ENCODE results near the gene FSTL3. TPM values are rescaled to one million over a fixed set of nuclear protein-coding genes. Genes with fewer than 3 reads are reported as not detected.

The FSTL3 gene
- total and polyA plus RNA-seq, 12 donors, result 87.4 to 464 (median 176) TPM

- intact Hi-C loops (cut with DNase I), result no loop called here
- Histone ChIP-seq H3K27me3 (no peaks in the 10 kb centered on the region), H3K36me3 (replicated peaks in 1 of 2) (peaks cover 0 to 46% of the 10 kb centered on the region in 2 donors), H3K9me3 (replicated peaks in 1 of 3) (no peaks in the 10 kb centered on the region), H3K4me3 (no peak overlapping the region), H3K27ac (no peak overlapping the region), H3K4me1 (replicated peaks in 1 of 2) (no peaks in the 10 kb centered on the region)
- DNase-seq, result no peak
- WGBS, 4 donors, result 90 to 94% (median 92%) methylated on average over 35 to 62 of the region's 62 CpGs
- TF ChIP-seq POLR2A (IDR thresholded peaks at IDR 0.05) (no peak), CTCF (IDR thresholded peaks at IDR 0.05) (no peak)
These were observed 30.0 kb upstream of the FSTL3 start for GRCh38 chr19:645912-646778.

GRCh38 chr19:646779-647565 is 29.2 kb upstream of the FSTL3 start:
- TF ChIP-seq CTCF (IDR thresholded peaks at IDR 0.05), result no peak
- TF ChIP-seq POLR2A (IDR thresholded peaks at IDR 0.05), result no peak
- Histone ChIP-seq H3K9me3 (replicated peaks in 1 of 3) (no peaks in the 10 kb centered on the region), H3K36me3 (replicated peaks in 1 of 2) (peaks cover 0 to 54% of the 10 kb centered on the region in 2 donors), H3K27me3 (no peaks in the 10 kb centered on the region), H3K27ac (no peak overlapping the region), H3K4me3 (no peak overlapping the region), H3K4me1 (replicated peaks in 1 of 2) (no peaks in the 10 kb centered on the region)
- intact Hi-C loops (cut with DNase I), result no loop called here
- 90 to 95% (median 94%) methylated on average over 27 to 48 of the region's 48 CpGs for WGBS, 4 donors
- no peak for DNase-seq

DNA sequence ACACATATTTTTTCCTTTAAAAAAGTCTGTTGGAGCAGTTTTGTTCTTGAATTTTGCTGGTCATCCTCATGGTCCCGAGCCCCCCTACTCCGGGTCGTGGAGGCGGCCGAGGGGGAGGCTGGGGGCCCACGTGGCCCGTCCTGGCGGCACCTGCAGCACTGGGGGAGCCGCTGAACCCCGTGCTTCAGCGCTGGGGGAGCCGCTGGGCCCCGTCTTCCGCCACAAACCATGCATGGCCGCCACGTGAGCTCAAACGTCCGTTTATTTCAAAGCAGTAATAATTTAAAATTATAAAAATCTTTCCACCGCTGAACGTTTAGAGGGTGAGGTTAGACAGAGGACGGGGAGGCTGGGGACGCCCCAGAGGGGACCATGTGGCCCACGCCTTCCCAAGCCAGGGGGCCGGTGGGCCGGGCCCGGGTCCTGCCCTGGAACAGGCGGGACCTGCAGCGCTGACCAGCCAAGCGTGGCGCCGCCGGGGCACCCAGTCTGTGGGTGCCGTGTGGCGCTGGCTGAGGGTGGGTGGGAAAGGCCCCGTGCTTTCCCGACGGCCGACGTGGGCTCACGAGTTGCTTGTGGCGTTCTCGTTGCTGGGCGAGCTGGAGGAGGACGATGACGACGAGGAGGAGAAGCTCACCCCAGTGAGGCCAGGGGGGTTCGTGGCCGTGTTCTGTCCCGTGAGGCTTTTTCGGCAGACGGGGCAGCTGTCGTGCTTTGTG is 28.5 kb upstream of the FSTL3 start:
- Histone ChIP-seq H3K27ac (no peak overlapping the region), H3K9me3 (replicated peaks in 1 of 3) (no peaks in the 10 kb centered on the region), H3K36me3 (replicated peaks in 1 of 2) (peaks cover 0 to 61% of the 10 kb centered on the region in 2 donors), H3K27me3 (no peaks in the 10 kb centered on the region), H3K4me3 (no peak overlapping the region), H3K4me1 (replicated peaks in 1 of 2) (no peaks in the 10 kb centered on the region)
- intact Hi-C loops (cut with DNase I), result no loop called here
- no peak for TF ChIP-seq POLR2A (IDR thresholded peaks at IDR 0.05)
- no peak for TF ChIP-seq CTCF (IDR thresholded peaks at IDR 0.05)
- WGBS, 4 donors, result 91 to 93% (median 91%) methylated on average over 37 to 52 of the region's 52 CpGs
- no peak for DNase-seq

- no peak overlapping the region for H3K27ac ChIP-seq
- WGBS, 4 donors, result 86 to 90% (median 89%) methylated on average over 24 to 29 of the region's 29 CpGs; no CpG with 5 or more reads in 1 of the 4 donors
- H3K4me3 ChIP-seq, result no peak overlapping the region
- H3K4me1 ChIP-seq (replicated peaks in 1 of 2), result no peaks in the 10 kb centered on the region
- peaks cover 0 to 63% of the 10 kb centered on the region in 2 donors for H3K36me3 ChIP-seq (replicated peaks in 1 of 2)
- no peaks in the 10 kb centered on the region for H3K9me3 ChIP-seq (replicated peaks in 1 of 3)
- DNase-seq, result no peak
- no peak for TF ChIP-seq CTCF (IDR thresholded peaks at IDR 0.05)
- H3K27me3 ChIP-seq, result no peaks in the 10 kb centered on the region
- intact Hi-C loops (cut with DNase I), result no loop called here
These were observed 27.9 kb upstream of the FSTL3 start for GRCh38 chr19:648305-648704.
